Measurements from ENCODE around the gene SATB2.

- TF ChIP-seq CTCF (tag by site-specific recombination; IDR thresholded peaks at IDR 0.05): peak; percentile 63
- TF ChIP-seq ZNF776 (tag by site-specific recombination; IDR thresholded peaks at IDR 0.05; ENCODE audit: borderline replicate concordance): no peak
- TF ChIP-seq ZNF280D (tag by site-specific recombination; IDR thresholded peaks at IDR 0.05): no peak
- peak; percentile 57; the same call in 1 of the 2 replicates for TF ChIP-seq REST (tag by site-specific recombination; IDR thresholded peaks at IDR 0.05)
These were observed 28.1 kb upstream of the SATB2 start for GRCh38 chr2:199485732-199486335.

All from HEK293 (cell line).